GM23338 (cell line): Measurements from ENCODE around the gene VPS37C.

ENCODE experiments used
- CTCF ChIP-seq, 2 experiments: fragments of 200-600 bp in 1 of 2; sonication (generic) in 1 of 2; conservative IDR thresholded peaks; 2 replicates each; pipeline versions ENCODE4 v1.5.1 to v1.6.1; 2016 to 2017; ENCODE audit warnings: antibody characterized with exemption in 2 of 2, low read depth in 2 of 2, mild to moderate bottlenecking in 2 of 2, moderate library complexity in 1 of 2
- EZH2 ChIP-seq: fragments of 200-600 bp; sonication (generic); IDR thresholded peaks from one replicate; pipeline ENCODE4 v1.8.0; 2017; ENCODE audit warnings: antibody characterized with exemption, mild to moderate bottlenecking, low read depth; ENCODE audit not compliant: unreplicated experiment
- EZH2phosphoT487 ChIP-seq: fragments of 200-600 bp; sonication (generic); IDR thresholded peaks from one replicate; pipeline ENCODE4 v1.8.1; 2018; ENCODE audit warnings: antibody characterized with exemption; ENCODE audit not compliant: unreplicated experiment
- JUNB ChIP-seq: IDR thresholded peaks from one replicate; pipeline ENCODE4 v1.6.1; 2016; ENCODE audit warnings: antibody characterized with exemption; ENCODE audit not compliant: unreplicated experiment
- POLR2AphosphoS5 ChIP-seq: IDR thresholded peaks from 2 replicates; pipeline ENCODE4 v1.6.1; 2016; ENCODE audit warnings: antibody characterized with exemption, low read depth
- REST ChIP-seq: IDR thresholded peaks from one replicate; pipeline ENCODE4 v1.6.1; 2018; ENCODE audit warnings: antibody characterized with exemption; ENCODE audit not compliant: unreplicated experiment
- ZNF331 ChIP-seq: fragments of 250-450 bp; sonication (Bioruptor Pico); IDR thresholded peaks from 2 replicates; pipeline ENCODE4 v1.5.0; 2020; ENCODE audit warnings: low read depth, mild to moderate bottlenecking, moderate library complexity

DNA sequence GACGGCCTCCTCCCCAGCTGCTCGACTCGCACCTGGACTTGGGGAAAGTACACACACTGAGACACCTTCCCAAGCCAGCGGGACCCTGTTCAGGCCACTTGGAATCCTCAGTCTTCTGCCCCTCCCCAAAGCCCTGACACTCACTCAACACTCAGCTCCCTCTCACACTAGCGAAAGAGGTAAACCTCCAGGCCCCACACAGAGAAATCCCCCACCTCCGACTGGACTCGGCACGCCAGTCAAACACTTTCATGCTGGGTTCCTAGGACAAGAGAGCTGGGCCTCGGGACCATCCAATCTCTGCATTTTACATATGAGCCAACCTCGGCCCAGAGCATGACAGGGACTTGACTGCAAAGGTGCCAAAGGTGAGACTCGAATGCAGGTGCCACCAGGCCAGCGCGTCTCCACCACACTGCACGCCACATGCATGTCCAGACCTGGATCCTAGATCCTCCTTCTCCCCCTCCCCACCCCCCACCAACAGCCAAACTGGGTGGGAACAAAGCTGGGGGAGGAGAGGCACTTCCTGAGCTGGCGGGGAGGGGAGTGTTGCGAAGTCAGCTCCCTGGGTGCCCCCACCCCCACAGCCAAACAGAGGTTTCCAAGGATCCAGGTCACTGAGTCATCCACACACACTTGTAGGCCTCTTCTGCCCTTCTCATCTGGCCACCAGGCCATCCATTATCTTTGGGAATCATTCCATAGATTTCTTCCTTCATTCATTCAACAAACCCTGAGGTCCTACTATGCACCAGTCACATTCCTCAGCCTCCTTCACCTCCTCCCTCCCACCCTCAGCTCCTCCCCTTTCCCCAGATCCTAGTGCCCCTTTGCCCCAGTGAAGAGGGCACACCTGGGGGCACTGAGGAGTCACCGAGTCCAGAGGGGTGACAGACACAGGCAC is 69.6 kb downstream of the VPS37C start:
- no peak for TF ChIP-seq CTCF (conservative IDR thresholded peaks at IDR 0.05; ENCODE audit: low read depth in 2 of 2)
- TF ChIP-seq ZNF331 (CRISPR knock-in tag): no peak
- no peak for TF ChIP-seq JUNB
- no peak for TF ChIP-seq EZH2
- no peak for TF ChIP-seq POLR2AphosphoS5
- TF ChIP-seq REST: no peak
- TF ChIP-seq EZH2phosphoT487: no peak
